Activated CD4-positive, alpha-beta T cell treated with anti-CD3 and anti-CD28 coated beads, Interleukin-2, amount 50 U/mL, for 1 hour (primary cell): ENCODE measurements around the gene CDH1.
A peak's percentile ranks its signal among the peaks of the same experiment; 100 is the strongest.
"Not testable (repeated sequence)": the region's sequence is repeated elsewhere in the genome, so short reads cannot be mapped to it uniquely, and the experiment has no call there.

Source experiments
- DNase-seq: peaks from one replicate; pipeline ENCODE4 v3.0.0-alpha.2; 2020

CDH1 gene

DNA sequence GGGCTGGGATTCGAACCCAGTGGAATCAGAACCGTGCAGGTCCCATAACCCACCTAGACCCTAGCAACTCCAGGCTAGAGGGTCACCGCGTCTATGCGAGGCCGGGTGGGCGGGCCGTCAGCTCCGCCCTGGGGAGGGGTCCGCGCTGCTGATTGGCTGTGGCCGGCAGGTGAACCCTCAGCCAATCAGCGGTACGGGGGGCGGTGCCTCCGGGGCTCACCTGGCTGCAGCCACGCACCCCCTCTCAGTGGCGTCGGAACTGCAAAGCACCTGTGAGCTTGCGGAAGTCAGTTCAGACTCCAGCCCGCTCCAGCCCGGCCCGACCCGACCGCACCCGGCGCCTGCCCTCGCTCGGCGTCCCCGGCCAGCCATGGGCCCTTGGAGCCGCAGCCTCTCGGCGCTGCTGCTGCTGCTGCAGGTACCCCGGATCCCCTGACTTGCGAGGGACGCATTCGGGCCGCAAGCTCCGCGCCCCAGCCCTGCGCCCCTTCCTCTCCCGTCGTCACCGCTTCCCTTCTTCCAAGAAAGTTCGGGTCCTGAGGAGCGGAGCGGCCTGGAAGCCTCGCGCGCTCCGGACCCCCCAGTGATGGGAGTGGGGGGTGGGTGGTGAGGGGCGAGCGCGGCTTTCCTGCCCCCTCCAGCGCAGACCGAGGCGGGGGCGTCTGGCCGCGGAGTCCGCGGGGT is at the start of gene CDH1:
Gene CDH1, plus strand, starts transcription at position 247 of the 684 bp plus-strand sequence. Its CDS starts 124 bp downstream, at position 371.
- peak; percentile 20 for DNase-seq

DNA sequence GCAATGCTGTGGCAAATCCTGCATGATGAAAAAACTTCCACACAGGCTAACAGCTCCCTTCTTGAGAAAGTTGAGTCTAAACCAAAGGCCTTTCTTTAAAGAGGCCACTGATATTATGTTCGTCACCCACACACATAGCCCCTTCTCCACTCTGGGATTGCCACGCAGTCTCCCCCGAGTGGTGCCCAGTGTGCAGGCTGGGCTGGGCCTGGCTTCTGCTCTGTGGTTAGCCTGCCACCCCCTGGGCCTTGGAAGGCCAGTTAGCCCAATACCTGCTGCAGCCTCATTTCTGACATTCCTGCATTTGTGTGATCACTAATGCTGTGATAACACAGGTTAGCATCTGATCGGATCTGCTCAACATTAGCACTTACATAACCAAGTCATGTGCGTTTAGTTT is 47.2 kb upstream of the CDH1 start:
- DNase-seq = no peak

GRCh38 chr16:68695575-68695974 is 41.5 kb upstream of the CDH1 start:
- DNase-seq = no peak

GRCh38 chr16:68696514-68696913 is 40.6 kb upstream of the CDH1 start:
- no peak for DNase-seq

- no peak for DNase-seq
Observed at GRCh38 chr16:68698091-68698490, 39.0 kb upstream of the CDH1 start.

DNA sequence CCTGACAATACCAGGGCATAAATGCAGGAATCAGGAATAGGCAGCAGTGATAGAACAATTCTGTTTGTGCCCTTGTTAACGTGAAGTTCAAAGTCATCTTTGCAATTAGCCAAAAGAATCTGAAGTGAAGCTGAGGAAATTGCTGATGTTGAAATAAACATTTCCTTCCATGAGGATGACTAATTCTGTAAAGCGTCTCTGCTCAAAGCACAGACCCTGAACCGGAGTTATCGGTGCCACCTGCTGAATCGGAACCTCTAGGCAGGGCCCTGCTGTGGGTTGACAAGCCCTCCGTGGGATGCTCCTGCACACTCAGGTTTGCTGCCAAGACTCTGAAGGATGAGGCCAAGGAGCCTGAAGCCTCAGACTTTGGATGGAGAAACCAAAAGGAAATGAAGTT is 37.0 kb upstream of the CDH1 start:
- DNase-seq = no peak

DNA sequence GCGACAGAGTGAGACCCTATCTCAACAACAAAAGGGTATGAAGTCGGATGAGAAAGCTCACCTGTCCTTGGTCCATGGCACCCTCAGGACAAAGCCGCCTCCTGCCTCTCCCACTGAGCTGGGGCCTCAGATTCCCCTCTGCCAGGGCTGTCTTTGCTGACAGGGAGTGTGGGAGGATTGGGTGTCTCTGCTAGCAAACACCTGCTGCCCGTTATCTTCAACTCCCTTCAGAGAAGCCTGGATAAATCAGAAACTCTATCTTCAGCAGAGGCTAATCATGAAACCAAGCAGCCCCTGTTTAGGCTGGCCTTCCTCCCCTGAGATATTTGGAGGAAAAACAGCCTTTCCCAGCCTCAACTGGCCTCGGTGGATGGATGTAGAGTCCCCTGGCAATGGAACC is 36.3 kb upstream of the CDH1 start:
- no peak for DNase-seq

- peak; percentile 48 for DNase-seq
Observed at GRCh38 chr16:68704232-68704867, 32.7 kb upstream of the CDH1 start.

DNA sequence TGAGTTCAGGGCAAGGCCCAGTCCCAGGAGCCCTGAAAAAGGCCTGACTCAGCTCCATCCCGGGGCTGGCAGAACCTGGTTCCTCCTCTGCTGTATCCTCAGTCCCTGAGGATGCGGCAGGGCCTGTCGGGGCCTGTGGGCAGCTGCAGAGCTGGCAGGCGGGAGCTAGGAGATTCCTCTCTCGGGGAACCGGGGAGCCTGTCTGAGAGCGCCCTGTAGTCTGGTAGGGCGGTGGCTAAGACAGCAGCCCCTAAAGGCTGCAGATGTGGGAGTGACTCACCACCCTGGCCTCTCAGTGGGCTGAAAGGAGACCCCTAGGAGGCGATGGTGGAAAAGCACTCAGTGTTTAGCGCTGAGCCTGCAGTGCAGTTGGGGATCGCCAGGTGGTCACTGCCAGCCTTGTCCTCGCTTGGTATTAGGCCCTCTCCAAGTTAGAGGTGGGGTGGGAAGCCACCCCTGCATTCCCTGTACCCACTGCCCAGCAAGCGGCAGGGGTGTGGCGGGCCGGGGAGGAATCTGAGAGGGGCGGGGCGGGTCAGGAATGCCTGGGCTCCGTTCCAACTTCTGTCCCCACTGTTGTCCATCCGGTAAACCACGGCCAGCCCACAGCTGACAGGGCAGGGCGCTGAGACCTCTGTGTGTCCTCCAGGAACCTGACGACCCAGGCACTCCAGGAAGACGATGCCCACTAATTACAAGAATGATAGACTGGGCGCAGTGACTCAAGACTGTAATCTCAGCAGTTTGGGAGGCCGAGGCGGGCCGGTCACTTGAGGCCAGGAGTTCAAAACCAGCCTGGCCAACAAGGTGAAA is 29.5 kb upstream of the CDH1 start:
- no peak for DNase-seq

- no peak for DNase-seq
Observed at GRCh38 chr16:68710211-68710610, 26.9 kb upstream of the CDH1 start.

DNA sequence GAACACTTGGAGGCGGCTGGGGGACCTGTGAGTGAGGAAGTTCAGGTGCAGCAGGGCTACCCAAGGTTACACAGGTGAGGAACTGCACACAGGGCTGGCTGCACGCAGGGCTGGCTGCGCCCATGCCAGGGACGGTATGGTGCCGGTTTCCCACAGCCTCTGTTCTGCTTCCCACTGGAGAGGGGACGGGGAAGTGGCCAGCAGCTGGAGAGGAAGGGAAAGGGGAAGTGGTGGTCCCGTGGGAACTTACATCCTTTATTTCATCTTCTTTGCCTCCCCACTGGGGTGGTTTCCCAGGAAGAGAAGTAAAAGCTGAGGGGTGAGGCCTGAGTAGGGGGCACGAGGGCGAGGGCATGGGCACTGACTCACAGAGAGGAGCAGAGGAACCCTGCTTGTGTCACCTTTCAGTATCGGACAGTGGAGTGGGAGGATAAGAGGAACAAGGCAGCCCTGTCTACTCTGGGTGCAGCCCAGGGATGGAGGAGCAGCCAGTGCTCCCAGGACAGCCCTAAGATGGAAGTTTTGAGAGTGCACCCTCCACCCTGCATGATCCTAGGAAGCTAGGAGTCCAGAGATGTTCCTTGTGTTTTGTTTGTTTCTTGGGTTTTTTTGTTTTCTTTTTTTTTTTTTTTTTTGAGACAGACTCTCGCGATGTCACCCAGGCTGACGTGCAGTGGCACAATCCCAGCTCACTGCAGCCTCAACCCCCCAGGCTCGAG is 25.5 kb upstream of the CDH1 start:
- no peak for DNase-seq

GRCh38 chr16:68713361-68713760 is 23.7 kb upstream of the CDH1 start:
- no peak for DNase-seq

DNA sequence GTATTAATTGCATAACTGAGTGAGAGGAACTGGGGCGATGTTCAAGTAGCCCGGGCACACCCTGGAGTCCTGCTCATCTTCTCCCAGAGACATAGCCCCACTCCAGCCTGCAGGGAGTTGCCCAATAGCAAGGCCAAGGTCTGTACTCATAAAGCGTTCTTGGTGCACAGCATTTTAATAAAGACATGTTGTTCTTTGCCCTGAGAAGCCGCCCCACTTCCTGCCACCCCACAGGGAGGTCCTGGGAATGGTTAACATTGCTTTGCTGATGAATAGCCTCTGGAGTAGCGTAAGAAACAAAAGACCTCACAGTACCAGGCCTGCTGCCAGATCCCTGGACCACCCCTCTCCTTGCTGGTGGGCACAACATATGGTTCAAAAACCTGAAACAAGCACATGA is 21.6 kb upstream of the CDH1 start:
- DNase-seq = no peak

DNA sequence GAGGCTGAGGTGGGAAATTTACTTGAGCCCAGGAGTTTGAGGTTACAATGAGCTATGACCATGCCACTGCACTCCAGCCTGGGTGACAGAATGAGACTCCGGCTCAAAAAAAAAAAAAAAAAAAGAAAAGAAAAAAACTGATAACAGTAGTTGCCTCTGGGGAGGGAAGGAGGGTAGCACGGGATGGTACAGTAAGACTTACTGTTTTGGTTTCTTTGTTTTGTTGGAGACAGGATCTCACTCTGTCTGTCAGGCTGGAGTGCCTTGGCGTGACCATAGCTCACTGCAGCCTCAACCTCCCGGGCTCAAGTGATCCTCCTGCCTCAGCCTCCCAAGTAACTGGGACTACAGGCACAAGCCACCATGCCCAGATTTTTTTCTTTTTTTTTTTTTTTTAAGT is 20.6 kb upstream of the CDH1 start:
- not testable (repeated sequence) for DNase-seq

DNA sequence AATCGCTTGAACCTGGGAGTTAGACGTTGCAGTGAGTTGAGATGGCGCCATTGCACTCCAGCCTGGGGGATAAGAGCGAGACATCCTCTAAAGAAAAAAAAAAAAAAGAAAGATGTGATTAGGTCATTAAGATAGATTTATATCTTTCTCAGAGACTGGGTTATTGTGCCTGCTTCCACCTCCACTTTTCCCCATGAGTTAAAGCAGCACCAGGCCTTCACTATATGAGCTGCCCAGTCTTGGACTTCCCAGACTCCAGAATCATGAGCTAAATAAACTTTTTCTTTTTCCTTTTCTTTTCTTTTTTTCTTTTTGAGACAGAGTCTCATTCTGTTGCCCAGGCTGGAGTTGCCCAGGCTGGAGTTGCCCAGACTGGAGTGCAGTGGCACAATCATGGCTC is 19.4 kb upstream of the CDH1 start:
- DNase-seq = no peak

DNA sequence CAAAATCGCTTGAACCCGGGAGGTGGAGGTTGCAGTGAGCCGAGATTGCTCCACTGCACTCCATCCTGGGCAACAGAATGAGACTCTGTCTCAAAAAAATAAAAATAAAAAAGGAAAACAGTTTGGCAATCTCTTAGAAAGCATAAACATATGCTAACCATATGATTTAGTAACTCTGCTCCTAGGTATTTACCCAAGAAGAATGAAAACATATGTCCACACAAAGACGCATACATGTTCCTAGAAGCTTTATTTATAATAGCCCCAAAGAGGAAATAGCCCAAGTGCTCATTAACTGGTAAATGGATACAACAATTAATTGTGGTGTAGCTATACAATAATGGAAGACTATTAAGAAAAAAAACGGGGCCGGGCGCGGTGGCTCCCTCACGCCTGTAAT is 18.5 kb upstream of the CDH1 start:
- DNase-seq = no peak

- DNase-seq = no peak
Observed at GRCh38 chr16:68719993-68720489, 17.1 kb upstream of the CDH1 start.

GRCh38 chr16:68722119-68723024 is 14.7 kb upstream of the CDH1 start:
- DNase-seq = no peak

DNA sequence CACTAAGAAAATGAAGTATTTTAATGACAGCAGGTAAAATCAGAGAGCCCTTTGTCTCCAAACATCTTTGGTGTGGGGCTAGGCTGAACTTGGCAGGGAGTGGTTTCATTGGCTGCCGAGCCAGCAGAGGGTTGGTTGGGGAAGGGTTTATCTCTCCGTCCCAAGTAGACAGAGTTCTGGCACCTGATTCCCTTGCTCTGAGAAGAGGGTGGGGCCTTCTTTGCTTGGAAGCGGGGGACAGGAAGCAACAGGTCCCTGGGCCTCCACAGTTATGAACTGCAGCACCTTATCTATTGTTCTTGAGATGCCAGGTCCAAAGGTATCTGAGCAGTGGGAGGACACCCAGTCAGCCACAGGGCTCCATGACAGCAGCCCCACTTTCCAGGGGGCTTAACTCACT is 12.3 kb upstream of the CDH1 start:
- no peak for DNase-seq

DNA sequence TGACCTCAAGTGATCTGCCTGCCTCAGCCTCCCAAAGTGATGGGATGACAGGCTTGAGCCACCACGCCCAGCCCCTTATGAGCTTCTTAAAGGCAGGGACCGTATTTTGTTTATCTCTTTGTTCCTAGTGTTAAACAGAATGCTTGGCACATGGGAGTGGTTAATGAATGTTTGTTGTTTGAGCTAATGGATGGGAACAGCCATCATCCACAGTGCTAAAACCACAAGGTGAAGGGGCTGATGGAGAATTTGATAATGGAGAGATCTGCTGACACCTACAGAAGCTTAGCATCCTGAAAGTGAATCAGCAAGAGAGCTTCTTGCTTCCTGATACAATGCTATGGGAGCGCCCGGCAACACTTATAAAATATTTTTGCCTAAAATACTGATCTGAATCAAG is 8.6 kb upstream of the CDH1 start:
- no peak for DNase-seq

GRCh38 chr16:68731637-68732036 is 5.5 kb upstream of the CDH1 start:
- no peak for DNase-seq

DNA sequence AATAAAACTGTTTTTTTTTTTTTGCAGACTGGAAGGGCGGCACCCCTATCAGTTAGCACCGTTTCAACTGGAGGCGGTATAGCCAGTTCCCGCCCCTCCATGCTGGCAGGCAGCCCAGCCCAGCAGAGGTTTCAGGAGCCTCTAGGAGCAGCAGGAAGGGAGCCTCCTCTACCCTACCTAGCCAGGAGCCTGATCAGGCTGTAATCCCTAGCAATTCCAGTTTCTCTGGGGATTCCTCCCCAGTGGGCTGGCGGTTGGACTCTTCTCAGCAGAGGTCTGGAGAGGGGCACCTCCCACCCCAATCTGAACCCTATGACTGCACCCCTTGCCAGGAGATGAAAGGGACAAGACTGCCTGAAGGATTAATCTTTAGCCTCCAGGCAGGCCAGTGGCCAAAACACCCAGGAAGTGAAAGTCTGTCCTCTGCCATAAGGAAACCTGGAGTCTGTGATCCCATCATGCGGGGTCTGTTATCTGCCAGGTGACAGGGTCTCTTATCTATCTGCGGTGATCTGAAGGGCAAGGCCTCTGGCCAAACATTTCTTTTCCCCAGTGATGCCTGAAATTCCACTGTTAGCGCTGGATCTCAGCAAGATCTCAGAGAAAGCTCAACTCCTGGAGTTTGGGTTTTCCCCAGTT is 4.9 kb upstream of the CDH1 start:
- DNase-seq = no peak
